ENCODE measurements around the gene GOLGA8F.
"Not testable (repeated sequence)": the region's sequence is repeated elsewhere in the genome, so short reads cannot be mapped to it uniquely, and the experiment has no call there.

The GOLGA8F gene, protein sequence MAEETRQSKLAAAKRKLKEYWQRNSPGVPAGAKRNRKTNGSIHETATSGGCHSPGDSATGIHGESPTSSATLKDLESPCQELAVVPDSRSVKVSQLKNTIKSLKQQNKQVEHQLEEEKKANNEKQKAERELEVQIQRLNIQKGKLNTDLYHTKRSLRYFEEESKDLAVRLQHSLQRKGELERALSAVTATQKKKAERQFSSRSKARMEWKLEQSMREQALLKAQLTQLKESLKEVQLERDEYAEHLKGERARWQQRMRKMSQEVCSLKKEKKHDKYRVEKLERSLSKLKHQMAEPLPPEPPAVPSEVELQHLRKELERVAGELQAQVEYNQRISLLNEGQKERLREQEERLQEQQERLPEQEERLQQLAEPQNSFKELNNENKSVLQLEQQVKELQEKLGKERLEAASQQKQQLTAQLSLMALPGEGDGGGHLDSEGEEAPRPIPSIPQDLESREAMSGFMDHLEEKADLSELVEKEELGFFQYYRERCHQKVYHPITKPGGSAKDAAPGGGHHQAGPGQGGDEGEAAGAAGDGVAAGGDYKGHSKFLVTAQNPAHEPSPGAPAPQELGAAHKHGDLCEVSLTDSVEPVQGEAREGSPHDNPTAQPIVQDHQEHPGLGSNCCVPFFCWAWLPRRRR

DNA sequence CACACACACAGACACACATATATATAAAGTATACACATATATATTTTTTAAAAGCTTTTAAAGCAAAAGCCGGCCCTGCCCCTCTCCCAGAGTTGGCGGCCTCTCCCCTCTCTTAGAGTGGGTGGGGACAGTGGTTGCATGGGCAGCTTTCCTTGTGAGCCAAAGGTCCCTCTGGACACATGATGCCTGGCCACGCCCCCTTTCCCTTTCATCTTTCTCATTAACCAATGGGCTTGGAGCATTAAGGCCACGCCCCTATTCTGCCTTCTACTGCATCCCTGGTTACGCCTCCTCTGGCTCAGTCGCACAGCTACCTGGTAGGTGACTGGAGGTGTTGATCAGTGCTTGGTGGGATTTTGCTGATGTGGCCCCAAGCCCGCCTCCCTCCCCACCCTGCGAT, at the start of gene GOLGA8F:
Gene GOLGA8F (plus strand): TSS at position 301 of the 400 bp plus-strand sequence. CDS start 98 bp downstream, at position 399.
- not testable (repeated sequence) for DNase-seq

DNA sequence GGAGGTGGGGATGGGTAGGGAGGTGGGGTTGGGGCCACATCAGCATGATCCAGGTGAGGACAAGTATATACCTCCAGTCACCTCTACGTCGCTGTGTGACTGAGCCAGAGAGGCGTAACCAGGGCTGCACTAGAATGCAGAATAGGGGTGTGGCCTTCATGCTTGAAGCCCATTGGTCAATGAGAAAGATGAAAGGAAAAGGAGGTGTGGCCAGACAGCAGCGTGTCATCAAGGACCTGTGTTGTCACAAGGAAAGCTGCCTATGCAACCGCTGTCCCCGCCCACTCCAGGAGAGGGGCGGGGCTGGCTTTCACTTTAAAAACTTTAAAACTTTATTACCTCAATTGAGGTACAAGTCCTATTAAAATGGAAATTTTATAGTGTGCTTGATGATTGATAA, 20.5 kb upstream of the GOLGA8F start, which contains the start of gene GOLGA6L24:
Gene GOLGA6L24 (minus strand): TSS at position 101 of the 400 bp plus-strand sequence. CDS start 61 bp downstream, at position 40.
- not testable (repeated sequence) for DNase-seq

DNA sequence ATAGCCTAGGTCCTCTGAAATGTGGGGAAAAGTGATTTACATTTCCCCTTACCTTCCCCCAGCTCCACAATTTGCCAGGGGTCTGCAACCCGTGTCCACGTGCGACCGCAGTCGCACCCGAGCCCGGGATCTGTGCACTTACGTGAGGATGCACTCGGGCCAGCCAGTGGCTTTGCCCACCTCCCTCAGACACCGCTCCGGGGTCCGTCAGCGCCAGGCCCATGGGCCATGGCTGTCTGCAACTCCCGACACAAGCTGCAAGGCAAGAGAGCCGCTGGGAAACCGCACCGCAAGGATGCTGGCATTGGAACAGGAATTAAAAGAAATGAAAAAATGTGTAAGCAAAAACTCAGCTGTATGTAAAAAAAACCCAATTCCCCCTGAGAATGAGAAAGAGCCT, 13.0 kb upstream of the GOLGA8F start:
- not testable (repeated sequence) for DNase-seq

DNA sequence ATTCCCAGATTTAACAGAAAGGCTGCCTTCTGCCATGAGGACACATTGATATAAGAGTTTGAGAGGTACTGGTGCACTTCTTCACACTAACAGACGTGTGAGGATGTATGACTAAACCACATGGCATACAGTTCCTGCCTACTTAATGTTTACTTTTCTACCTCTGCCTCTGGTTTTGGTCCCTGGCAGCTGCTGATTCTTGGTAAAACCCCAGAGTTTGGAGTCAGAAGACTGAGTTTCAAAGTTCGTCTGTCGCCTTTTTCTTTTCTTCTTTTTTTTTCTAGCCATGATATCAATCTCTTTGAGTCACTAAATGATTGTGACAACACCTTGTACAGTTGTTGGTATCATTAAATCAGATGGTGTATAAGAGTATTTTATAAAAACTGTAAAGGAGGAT, 1.6 kb downstream of the GOLGA8F start:
- not testable (repeated sequence) for DNase-seq

DNA sequence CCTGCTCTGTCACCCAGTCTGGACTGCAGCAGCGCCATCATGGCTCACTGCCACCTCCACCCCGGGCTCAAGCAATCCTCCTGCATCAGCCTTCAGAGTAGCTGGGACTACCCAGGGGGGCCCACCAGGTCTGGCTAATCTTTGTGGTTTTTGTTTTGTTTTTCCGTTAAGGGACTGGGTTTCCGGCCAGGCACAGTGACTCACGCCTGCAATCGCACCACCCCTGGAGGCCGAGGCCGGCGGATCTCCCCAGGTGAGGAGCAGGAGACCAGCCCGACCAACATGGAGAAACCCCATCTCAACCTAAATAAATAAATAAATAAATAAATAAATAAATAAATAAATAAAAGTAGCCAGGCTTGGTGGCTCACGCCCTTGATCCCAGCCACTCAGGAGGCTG, 17.6 kb downstream of the GOLGA8F start:
- not testable (repeated sequence) for DNase-seq

DNA sequence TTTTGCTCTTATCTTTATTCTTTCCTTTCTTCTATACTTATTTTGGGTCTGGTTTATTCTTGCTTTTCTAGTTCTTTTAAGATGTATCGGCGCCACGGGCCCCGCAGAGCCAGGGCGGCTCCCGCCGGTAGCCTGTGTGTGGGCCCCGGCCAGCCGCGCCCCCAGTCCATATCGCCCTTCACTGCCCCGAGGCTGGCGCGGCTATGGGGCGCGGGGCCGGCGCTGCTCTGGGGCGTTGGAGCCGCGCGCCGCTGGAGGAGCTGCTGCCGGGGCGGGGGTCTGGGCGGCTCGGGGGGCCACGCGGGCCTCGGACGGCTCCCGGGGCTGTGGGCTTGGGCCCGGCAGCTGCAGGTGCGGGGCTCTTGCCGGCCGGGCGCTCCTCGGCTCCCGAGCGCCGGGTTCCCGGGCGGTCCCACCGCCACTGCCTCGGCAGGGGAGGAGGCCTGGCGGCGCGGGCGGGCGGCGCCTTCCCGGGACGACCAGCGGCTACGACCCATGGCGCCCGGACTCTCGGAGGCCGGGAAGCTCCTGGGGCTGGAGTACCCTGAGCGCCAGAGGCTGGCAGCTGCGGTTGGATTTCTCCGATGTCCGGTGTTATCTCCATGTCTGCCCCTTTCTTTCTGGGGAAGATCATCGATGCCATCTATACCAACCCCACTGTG, 24.4 kb downstream of the GOLGA8F start:
- not testable (repeated sequence) for DNase-seq

DNA sequence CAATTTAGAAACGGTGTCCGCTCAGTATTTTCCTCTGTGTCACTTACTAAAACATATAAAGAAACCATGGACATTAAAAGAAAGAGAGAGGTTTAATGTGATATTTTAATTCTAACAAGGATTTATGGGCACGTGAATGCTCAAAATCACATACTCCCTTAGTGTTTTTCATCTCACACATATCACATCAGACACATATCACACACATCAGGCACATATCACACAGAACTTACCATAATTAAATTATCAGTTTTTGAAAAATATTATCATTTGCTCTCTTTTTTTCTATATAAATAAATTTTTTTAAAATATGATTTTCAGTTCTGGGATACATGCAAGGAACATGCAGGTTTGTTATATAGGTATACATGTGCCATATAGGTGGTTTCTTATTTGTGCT, 42.0 kb downstream of the GOLGA8F start:
- DNase-seq: not testable (repeated sequence)

DNA sequence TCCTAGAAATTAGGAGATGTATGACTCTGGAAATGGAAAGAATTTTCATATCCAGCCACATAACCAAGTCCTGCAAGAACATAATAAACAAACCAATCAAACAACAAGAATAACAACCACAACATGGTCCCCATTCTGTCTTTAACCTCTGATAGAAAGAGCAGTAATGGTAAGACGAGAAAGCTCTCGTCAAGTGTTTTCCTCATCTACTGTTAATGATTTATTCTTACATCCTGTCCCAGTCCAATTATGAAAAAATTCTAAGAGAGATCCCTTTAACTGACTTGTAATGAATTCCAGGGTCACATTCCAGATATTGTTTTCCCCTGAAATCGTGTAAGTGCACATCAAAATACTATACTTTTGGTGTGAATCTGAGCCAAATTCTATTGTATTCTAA, 57.1 kb downstream of the GOLGA8F start:
- DNase-seq: not testable (repeated sequence)
